GM23338 (cell line): ENCODE measurements around the gene DUSP6. TPM values are rescaled to one million over a fixed set of nuclear protein-coding genes. Genes with fewer than 3 reads are reported as not detected.

Experiments used
- ATAC-seq: fragments of 200-7000 bp; cut with Tn5 transposase; 3 replicates; pipeline ENCODE4 v1.9.1; 2020
- DNase-seq: peaks from one replicate; pipeline ENCODE4 v3.0.0-alpha.2; 2015; ENCODE audit warnings: low spot score
- H2AFZ ChIP-seq: fragments of 200-600 bp; sonication (generic); 2 replicates; pipeline ENCODE4 v1.8.0; 2016; ENCODE audit warnings: antibody characterized with exemption, mild to moderate bottlenecking, moderate library complexity
- H3F3A ChIP-seq: fragments of 200-600 bp; sonication (generic); replicated peaks from 2 replicates; pipeline ENCODE4 v1.8.0; 2017; ENCODE audit warnings: antibody characterized with exemption, mixed run types, low read depth
- H3K27ac ChIP-seq: fragments of 200-600 bp; sonication (generic); 2 replicates; pipeline ENCODE4 v1.6.1; 2016; ENCODE audit warnings: low read depth
- H3K27me3 ChIP-seq: fragments of 200-600 bp; sonication (generic); 2 replicates; pipeline ENCODE4 v1.8.0; 2016; ENCODE audit warnings: mild to moderate bottlenecking, mixed run types, moderate library complexity; ENCODE audit not compliant: insufficient read depth
- H3K36me3 ChIP-seq: fragments of 200-600 bp; sonication (generic); 2 replicates; pipeline ENCODE4 v1.8.0; 2016; ENCODE audit warnings: mild to moderate bottlenecking; ENCODE audit not compliant: insufficient read depth
- H3K4me1 ChIP-seq: fragments of 200-600 bp; sonication (generic); 2 replicates; pipeline ENCODE4 v1.8.0; 2016; ENCODE audit warnings: mild to moderate bottlenecking, moderate library complexity; ENCODE audit not compliant: insufficient read depth
- H3K4me2 ChIP-seq: fragments of 200-600 bp; sonication (generic); 2 replicates; pipeline ENCODE4 v1.7.1; 2017; ENCODE audit warnings: mixed run types
- H3K4me3 ChIP-seq: fragments of 200-600 bp; sonication (generic); 2 replicates; pipeline ENCODE4 v1.6.1; 2016; ENCODE audit warnings: mixed run types
- H3K79me2 ChIP-seq: fragments of 200-600 bp; sonication (generic); replicated peaks from 2 replicates; pipeline ENCODE4 v1.8.0; 2017; ENCODE audit warnings: mild to moderate bottlenecking; ENCODE audit not compliant: insufficient read depth
- H3K9me2 ChIP-seq: fragments of 200-600 bp; sonication (generic); 2 replicates; pipeline ENCODE4 v1.8.0; 2017; ENCODE audit not compliant: insufficient read depth
- H4K20me1 ChIP-seq: fragments of 200-600 bp; sonication (generic); replicated peaks from 2 replicates; pipeline ENCODE4 v1.8.0; 2017; ENCODE audit warnings: mild to moderate bottlenecking; ENCODE audit not compliant: insufficient read depth
- H3K27ac Mint-ChIP-seq: 2 replicates; pipeline ENCODE4 v1.8.0; 2020; ENCODE audit warnings: inconsistent platforms, mild to moderate bottlenecking, moderate library complexity, mixed read lengths
- H3K27me3 Mint-ChIP-seq: 3 replicates; pipeline ENCODE4 v1.8.0; 2022; ENCODE audit warnings: low read depth, mild to moderate bottlenecking, moderate library complexity, mixed read lengths, inconsistent platforms; ENCODE audit not compliant: insufficient read depth, poor library complexity
- H3K36me3 Mint-ChIP-seq: 3 replicates; pipeline ENCODE4 v1.8.0; 2021; ENCODE audit warnings: low read depth, mild to moderate bottlenecking, inconsistent platforms, moderate library complexity, mixed read lengths
- H3K4me1 Mint-ChIP-seq: 3 replicates; pipeline ENCODE4 v1.8.0; 2020; ENCODE audit warnings: mild to moderate bottlenecking, inconsistent platforms, mixed read lengths
- H3K4me3 Mint-ChIP-seq: 3 replicates; pipeline ENCODE4 v1.8.0; 2021; ENCODE audit warnings: moderate library complexity, mild to moderate bottlenecking, inconsistent platforms, mixed read lengths
- H3K9me3 Mint-ChIP-seq: 3 replicates; pipeline ENCODE4 v1.8.0; 2020; ENCODE audit warnings: moderate library complexity, mild to moderate bottlenecking, inconsistent platforms, mixed read lengths
- CREB1 ChIP-seq: fragments of 250-450 bp; sonication (Bioruptor Pico); IDR thresholded peaks from 2 replicates; pipeline ENCODE4 v1.5.0; 2020; ENCODE audit warnings: low read depth, mild to moderate bottlenecking, moderate library complexity
- EZH2 ChIP-seq: fragments of 200-600 bp; sonication (generic); IDR thresholded peaks from one replicate; pipeline ENCODE4 v1.8.0; 2017; ENCODE audit warnings: antibody characterized with exemption, mild to moderate bottlenecking, low read depth; ENCODE audit not compliant: unreplicated experiment
- polyA plus RNA-seq: library from polyadenylated mRNA; unstranded; fragments of >200 nt; fragmentation: Nextera tagmentation; extraction: Ambion mirVana; gene quantifications from 2 replicates; pipeline ENCODE4 v1.2.1, GENCODE V29; 2016
- total RNA-seq: library from RNA; depleted of rRNA; stranded (reverse); fragments of >200 nt; shearing (Covaris generic); gene quantifications from 2 replicates; pipeline ENCODE4 v1.2.3, GENCODE V29; 2014
- TF ChIP-seq, protein P1 (sequence below): fragments of 250-450 bp; sonication (Bioruptor Pico); IDR thresholded peaks from 2 replicates; pipeline ENCODE4 v1.5.0; 2020; ENCODE audit warnings: mild to moderate bottlenecking, moderate library complexity
- TF ChIP-seq, protein P2 (sequence below): IDR thresholded peaks from 2 replicates; pipeline ENCODE4 v1.6.1; 2016; ENCODE audit warnings: antibody characterized with exemption

Gene DUSP6
- total and polyA plus RNA-seq, 2 experiments from 2014 or later, result 117 to 191 TPM

GRCh38 chr12:89389755-89390661, 37.7 kb upstream of the DUSP6 start:
- Histone ChIP-seq H4K20me1 (no peaks in the 10 kb centered on the region), H3K4me2 (no peak overlapping the region), H3K9me2 (no peaks in the 10 kb centered on the region), H3F3A (no peaks in the 10 kb centered on the region), H3K4me1 (peaks cover 17% of the 10 kb centered on the region), H3K79me2 (no peaks in the 10 kb centered on the region), H3K27ac (no peak overlapping the region), H3K4me3 (no peak overlapping the region), H3K36me3 (no peaks in the 10 kb centered on the region), H2AFZ (no peak overlapping the region), H3K27me3 (no peaks in the 10 kb centered on the region; the same call in 1 of the 2 replicates)
- no peak for TF ChIP-seq CREB1 (CRISPR knock-in tag)
- TF ChIP-seq, protein P1, sequence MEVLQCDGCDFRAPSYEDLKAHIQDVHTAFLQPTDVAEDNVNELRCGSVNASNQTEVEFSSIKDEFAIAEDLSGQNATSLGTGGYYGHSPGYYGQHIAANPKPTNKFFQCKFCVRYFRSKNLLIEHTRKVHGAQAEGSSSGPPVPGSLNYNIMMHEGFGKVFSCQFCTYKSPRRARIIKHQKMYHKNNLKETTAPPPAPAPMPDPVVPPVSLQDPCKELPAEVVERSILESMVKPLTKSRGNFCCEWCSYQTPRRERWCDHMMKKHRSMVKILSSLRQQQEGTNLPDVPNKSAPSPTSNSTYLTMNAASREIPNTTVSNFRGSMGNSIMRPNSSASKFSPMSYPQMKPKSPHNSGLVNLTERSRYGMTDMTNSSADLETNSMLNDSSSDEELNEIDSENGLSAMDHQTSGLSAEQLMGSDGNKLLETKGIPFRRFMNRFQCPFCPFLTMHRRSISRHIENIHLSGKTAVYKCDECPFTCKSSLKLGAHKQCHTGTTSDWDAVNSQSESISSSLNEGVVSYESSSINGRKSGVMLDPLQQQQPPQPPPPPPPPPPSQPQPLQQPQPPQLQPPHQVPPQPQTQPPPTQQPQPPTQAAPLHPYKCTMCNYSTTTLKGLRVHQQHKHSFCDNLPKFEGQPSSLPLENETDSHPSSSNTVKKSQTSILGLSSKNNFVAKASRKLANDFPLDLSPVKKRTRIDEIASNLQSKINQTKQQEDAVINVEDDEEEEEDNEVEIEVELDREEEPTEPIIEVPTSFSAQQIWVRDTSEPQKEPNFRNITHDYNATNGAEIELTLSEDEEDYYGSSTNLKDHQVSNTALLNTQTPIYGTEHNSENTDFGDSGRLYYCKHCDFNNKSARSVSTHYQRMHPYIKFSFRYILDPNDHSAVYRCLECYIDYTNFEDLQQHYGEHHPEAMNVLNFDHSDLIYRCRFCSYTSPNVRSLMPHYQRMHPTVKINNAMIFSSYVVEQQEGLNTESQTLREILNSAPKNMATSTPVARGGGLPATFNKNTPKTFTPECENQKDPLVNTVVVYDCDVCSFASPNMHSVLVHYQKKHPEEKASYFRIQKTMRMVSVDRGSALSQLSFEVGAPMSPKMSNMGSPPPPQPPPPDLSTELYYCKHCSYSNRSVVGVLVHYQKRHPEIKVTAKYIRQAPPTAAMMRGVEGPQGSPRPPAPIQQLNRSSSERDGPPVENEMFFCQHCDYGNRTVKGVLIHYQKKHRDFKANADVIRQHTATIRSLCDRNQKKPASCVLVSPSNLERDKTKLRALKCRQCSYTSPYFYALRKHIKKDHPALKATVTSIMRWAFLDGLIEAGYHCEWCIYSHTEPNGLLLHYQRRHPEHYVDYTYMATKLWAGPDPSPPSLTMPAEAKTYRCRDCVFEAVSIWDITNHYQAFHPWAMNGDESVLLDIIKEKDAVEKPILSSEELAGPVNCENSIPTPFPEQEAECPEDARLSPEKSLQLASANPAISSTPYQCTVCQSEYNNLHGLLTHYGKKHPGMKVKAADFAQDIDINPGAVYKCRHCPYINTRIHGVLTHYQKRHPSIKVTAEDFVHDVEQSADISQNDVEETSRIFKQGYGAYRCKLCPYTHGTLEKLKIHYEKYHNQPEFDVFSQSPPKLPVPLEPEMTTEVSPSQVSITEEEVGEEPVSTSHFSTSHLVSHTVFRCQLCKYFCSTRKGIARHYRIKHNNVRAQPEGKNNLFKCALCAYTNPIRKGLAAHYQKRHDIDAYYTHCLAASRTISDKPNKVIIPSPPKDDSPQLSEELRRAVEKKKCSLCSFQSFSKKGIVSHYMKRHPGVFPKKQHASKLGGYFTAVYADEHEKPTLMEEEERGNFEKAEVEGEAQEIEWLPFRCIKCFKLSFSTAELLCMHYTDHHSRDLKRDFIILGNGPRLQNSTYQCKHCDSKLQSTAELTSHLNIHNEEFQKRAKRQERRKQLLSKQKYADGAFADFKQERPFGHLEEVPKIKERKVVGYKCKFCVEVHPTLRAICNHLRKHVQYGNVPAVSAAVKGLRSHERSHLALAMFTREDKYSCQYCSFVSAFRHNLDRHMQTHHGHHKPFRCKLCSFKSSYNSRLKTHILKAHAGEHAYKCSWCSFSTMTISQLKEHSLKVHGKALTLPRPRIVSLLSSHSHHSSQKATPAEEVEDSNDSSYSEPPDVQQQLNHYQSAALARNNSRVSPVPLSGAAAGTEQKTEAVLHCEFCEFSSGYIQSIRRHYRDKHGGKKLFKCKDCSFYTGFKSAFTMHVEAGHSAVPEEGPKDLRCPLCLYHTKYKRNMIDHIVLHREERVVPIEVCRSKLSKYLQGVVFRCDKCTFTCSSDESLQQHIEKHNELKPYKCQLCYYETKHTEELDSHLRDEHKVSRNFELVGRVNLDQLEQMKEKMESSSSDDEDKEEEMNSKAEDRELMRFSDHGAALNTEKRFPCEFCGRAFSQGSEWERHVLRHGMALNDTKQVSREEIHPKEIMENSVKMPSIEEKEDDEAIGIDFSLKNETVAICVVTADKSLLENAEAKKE, result no peak
- Mint-ChIP-seq H3K4me3 (no peak overlapping the region), H3K27me3 (no peaks in the 10 kb centered on the region), H3K4me1 (peaks cover 15% of the 10 kb centered on the region), H3K36me3 (no peaks in the 10 kb centered on the region), H3K27ac (no peak overlapping the region), H3K9me3 (no peaks in the 10 kb centered on the region)
- ATAC-seq, result no peak
- no peak for DNase-seq

GRCh38 chr12:89386138-89386537, 33.8 kb upstream of the DUSP6 start:
- peak overlapping the region; percentile 23; the same call in 1 of the 2 replicates for H3K4me2 ChIP-seq
- H3K4me1 Mint-ChIP-seq, result peaks cover 35% of the 10 kb centered on the region
- H3K27me3 ChIP-seq, result no peaks in the 10 kb centered on the region; the same call in 1 of the 2 replicates
- no peak overlapping the region for H3K4me3 ChIP-seq
- no peak overlapping the region for H3K4me3 Mint-ChIP-seq
- H3K9me3 Mint-ChIP-seq, result no peaks in the 10 kb centered on the region
- DNase-seq, result no peak
- no peaks in the 10 kb centered on the region for H3K79me2 ChIP-seq
- no peaks in the 10 kb centered on the region for H4K20me1 ChIP-seq
- H3K4me1 ChIP-seq, result peaks cover 35% of the 10 kb centered on the region
- H3F3A ChIP-seq, result no peaks in the 10 kb centered on the region
- no peak overlapping the region for H3K27ac ChIP-seq
- H2AFZ ChIP-seq, result peak overlapping the region; percentile 69; the same call in 1 of the 2 replicates
- H3K9me2 ChIP-seq, result no peaks in the 10 kb centered on the region
- H3K27ac Mint-ChIP-seq, result no peak overlapping the region
- H3K36me3 Mint-ChIP-seq, result no peaks in the 10 kb centered on the region
- ATAC-seq, result no peak
- H3K36me3 ChIP-seq, result no peaks in the 10 kb centered on the region
- H3K27me3 Mint-ChIP-seq, result no peaks in the 10 kb centered on the region
- TF ChIP-seq EZH2, result no peak
- TF ChIP-seq, protein P2, sequence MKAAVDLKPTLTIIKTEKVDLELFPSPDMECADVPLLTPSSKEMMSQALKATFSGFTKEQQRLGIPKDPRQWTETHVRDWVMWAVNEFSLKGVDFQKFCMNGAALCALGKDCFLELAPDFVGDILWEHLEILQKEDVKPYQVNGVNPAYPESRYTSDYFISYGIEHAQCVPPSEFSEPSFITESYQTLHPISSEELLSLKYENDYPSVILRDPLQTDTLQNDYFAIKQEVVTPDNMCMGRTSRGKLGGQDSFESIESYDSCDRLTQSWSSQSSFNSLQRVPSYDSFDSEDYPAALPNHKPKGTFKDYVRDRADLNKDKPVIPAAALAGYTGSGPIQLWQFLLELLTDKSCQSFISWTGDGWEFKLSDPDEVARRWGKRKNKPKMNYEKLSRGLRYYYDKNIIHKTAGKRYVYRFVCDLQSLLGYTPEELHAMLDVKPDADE, result no peak
